HepG2 (cell line): ENCODE results near the gene HNRNPUL1. TPM values are rescaled to one million over a fixed set of nuclear protein-coding genes. Genes with fewer than 3 reads are reported as not detected.

Experiments
- BCL6 ChIP-seq: IDR thresholded peaks from 2 replicates; pipeline ENCODE4 v1.6.1; 2016; ENCODE audit warnings: missing genetic modification reagents, missing compliant biosample characterization
- GATAD1 ChIP-seq: IDR thresholded peaks from 2 replicates; pipeline ENCODE4 v1.6.1; 2016; ENCODE audit warnings: missing genetic modification reagents, missing compliant biosample characterization
- KLF16 ChIP-seq, 2 experiments: sonication (generic) in 1 of 2; formaldehyde crosslinking in 1 of 2; IDR thresholded peaks; 2 replicates each; pipeline versions ENCODE4 v1.6.1 to v1.8.0; 2016 to 2023; ENCODE audit warnings: missing genetic modification reagents in 2 of 2, missing compliant biosample characterization in 1 of 2
- NR2F2 ChIP-seq: IDR thresholded peaks from 2 replicates; pipeline ENCODE4 v1.6.1; 2012; ENCODE audit warnings: low read depth, inconsistent platforms, borderline replicate concordance
- SOX5 ChIP-seq: IDR thresholded peaks from 2 replicates; pipeline ENCODE4 v1.6.1; 2016; ENCODE audit warnings: borderline replicate concordance
- SP5 ChIP-seq: IDR thresholded peaks from 2 replicates; pipeline ENCODE4 v1.6.1; 2016; ENCODE audit warnings: low read depth, borderline replicate concordance
- TARDBP ChIP-seq: sonication (generic); formaldehyde crosslinking; IDR thresholded peaks from 2 replicates; pipeline ENCODE4 v1.8.0; 2022; ENCODE audit warnings: mild to moderate bottlenecking, missing genetic modification reagents
- TCF7 ChIP-seq: sonication (generic); IDR thresholded peaks from 2 replicates; pipeline ENCODE4 v1.6.1; 2016; ENCODE audit warnings: antibody characterized with exemption, low read depth
- ZKSCAN8 ChIP-seq: IDR thresholded peaks from 2 replicates; pipeline ENCODE4 v1.6.1; 2016; ENCODE audit warnings: borderline replicate concordance, missing genetic modification reagents, missing compliant biosample characterization
- ZNF746 ChIP-seq: sonication (generic); formaldehyde crosslinking; IDR thresholded peaks from 2 replicates; pipeline ENCODE4 v1.8.0; 2022; ENCODE audit warnings: mild to moderate bottlenecking, missing genetic modification reagents
- ZNF878 ChIP-seq: sonication (generic); formaldehyde crosslinking; IDR thresholded peaks from 2 replicates; pipeline ENCODE4 v1.8.1; 2023; ENCODE audit warnings: mild to moderate bottlenecking, missing genetic modification reagents, moderate library complexity
- polyA plus RNA-seq, 8 experiments: library from polyadenylated mRNA; depleted of rRNA in 3 of 8; stranded (reverse) in 7 of 8; unstranded in 1 of 8; fragments of >200 nt; fragmentation: Illumina TruSeq in 4 of 8; extraction: Trizol in 4 of 8; gene quantifications; 2 replicates each; pipeline versions ENCODE4 v1.2.1 to v1.2.3, GENCODE V29; 2011 to 2016; ENCODE audit warnings: low read depth in 4 of 8, missing spikeins in 1 of 8, mixed read lengths in 1 of 8; ENCODE audit not compliant: insufficient read depth in 1 of 8
- total RNA-seq, 5 experiments: library from RNA; depleted of rRNA; stranded (reverse); fragments of >200 nt; fragmentation: Illumina TruSeq; extraction: Trizol; gene quantifications; 2 replicates each; pipeline ENCODE4 v1.2.3, GENCODE V29; 2016; ENCODE audit warnings: low read depth in 1 of 5
- TF ChIP-seq, protein P1 (sequence below): sonication (generic); formaldehyde crosslinking; IDR thresholded peaks from 2 replicates; pipeline ENCODE4 v1.5.1; 2020; ENCODE audit warnings: mild to moderate bottlenecking, missing genetic modification reagents, moderate library complexity
- TF ChIP-seq, protein P2 (sequence below): IDR thresholded peaks from 2 replicates; pipeline ENCODE4 v1.6.1; 2016; ENCODE audit warnings: missing compliant biosample characterization, missing genetic modification reagents, borderline replicate concordance
- TF ChIP-seq, protein P3 (sequence below): sonication (generic); formaldehyde crosslinking; IDR thresholded peaks from 2 replicates; pipeline ENCODE4 v1.5.0; 2020; ENCODE audit warnings: mild to moderate bottlenecking, missing genetic modification reagents, borderline replicate concordance
- TF ChIP-seq, protein P4 (sequence below): sonication (generic); formaldehyde crosslinking; conservative IDR thresholded peaks from 2 replicates; pipeline ENCODE4 v1.8.0; 2022; ENCODE audit warnings: low read depth, missing genetic modification reagents

HNRNPUL1 gene
- total and polyA plus RNA-seq, 2 of the 13 experiments (the other 11 are each of a cell fraction or from before 2014, with no cell fraction given) = 30.9 to 81.7 TPM

DNA sequence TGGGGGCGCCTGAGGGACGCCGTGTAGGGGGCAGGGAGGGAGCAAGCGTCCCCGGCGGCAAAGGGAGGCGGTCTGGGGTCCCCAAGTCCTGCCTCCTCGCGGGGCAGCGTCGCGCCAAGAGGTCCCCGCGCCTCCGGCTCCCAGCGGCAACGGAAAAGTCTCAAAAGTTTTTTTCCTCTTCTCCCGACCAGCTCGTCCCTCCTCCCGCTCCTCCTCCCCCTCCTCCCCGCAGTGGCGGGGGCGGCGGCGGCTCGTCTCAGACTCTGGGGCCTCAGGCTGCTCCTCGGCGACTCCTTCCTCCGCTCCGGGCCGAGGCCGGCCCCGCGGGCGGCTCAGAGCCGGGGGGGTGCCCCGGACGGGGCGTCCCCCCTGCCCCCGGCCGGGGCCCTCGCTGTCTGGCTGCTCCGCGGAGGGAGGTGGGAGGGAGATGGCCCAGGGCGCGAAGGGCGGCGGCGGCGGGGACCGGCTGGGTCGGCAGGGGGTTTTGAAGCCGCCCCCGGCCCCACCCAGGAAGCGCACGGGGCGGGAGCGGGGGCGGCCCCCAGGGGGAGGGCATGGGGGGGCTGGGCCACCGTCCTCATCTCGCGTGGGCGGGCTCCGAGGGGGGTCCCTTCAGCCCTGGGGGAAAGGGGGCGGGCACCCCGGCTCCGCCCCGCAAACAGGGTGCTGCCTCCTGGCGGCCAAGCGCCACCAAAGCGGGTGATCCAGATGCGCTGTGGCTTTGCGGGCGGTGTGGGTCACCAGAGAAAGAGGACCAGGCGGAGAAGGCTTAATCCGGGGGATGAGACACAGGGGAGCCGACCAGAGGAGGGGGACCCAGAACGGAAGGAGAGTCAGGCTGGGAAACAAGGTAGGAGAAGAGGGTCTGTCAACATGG lies 89.5 kb downstream of the HNRNPUL1 start, which contains the start of gene TGFB1 (continued):
- TF ChIP-seq, protein P1, sequence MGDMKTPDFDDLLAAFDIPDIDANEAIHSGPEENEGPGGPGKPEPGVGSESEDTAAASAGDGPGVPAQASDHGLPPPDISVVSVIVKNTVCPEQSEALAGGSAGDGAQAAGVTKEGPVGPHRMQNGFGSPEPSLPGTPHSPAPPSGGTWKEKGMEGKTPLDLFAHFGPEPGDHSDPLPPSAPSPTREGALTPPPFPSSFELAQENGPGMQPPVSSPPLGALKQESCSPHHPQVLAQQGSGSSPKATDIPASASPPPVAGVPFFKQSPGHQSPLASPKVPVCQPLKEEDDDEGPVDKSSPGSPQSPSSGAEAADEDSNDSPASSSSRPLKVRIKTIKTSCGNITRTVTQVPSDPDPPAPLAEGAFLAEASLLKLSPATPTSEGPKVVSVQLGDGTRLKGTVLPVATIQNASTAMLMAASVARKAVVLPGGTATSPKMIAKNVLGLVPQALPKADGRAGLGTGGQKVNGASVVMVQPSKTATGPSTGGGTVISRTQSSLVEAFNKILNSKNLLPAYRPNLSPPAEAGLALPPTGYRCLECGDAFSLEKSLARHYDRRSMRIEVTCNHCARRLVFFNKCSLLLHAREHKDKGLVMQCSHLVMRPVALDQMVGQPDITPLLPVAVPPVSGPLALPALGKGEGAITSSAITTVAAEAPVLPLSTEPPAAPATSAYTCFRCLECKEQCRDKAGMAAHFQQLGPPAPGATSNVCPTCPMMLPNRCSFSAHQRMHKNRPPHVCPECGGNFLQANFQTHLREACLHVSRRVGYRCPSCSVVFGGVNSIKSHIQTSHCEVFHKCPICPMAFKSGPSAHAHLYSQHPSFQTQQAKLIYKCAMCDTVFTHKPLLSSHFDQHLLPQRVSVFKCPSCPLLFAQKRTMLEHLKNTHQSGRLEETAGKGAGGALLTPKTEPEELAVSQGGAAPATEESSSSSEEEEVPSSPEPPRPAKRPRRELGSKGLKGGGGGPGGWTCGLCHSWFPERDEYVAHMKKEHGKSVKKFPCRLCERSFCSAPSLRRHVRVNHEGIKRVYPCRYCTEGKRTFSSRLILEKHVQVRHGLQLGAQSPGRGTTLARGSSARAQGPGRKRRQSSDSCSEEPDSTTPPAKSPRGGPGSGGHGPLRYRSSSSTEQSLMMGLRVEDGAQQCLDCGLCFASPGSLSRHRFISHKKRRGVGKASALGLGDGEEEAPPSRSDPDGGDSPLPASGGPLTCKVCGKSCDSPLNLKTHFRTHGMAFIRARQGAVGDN (CRISPR knock-in tag) = peak; percentile 38; the same call in 1 of the 2 replicates
- TF ChIP-seq SOX5 (CRISPR knock-in tag) = peak; percentile 37
- peak; percentile 54; the same call in 1 of the 2 replicates for TF ChIP-seq TARDBP (CRISPR knock-in tag)
- peak in 1 of 2 experiments; percentile 55; a peak in 1 of 4 replicates for TF ChIP-seq KLF16 (CRISPR knock-in tag; IDR thresholded peaks at IDR 0.05)
- peak; percentile 16; the same call in 1 of the 2 replicates for TF ChIP-seq ZNF878 (CRISPR knock-in tag)
- peak; percentile 12; the same call in 1 of the 2 replicates for TF ChIP-seq GATAD1 (CRISPR knock-in tag)
- TF ChIP-seq, protein P2, sequence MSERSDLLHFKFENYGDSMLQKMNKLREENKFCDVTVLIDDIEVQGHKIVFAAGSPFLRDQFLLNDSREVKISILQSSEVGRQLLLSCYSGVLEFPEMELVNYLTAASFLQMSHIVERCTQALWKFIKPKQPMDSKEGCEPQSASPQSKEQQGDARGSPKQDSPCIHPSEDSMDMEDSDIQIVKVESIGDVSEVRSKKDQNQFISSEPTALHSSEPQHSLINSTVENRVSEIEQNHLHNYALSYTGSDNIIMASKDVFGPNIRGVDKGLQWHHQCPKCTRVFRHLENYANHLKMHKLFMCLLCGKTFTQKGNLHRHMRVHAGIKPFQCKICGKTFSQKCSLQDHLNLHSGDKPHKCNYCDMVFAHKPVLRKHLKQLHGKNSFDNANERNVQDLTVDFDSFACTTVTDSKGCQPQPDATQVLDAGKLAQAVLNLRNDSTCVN (CRISPR knock-in tag) = 0 out of 2 replicates have a peak, but pooled peaks have one; percentile 39
- peak; percentile 78; the same call in 1 of the 2 replicates for TF ChIP-seq ZNF746 (CRISPR knock-in tag)
- TF ChIP-seq, protein P3, sequence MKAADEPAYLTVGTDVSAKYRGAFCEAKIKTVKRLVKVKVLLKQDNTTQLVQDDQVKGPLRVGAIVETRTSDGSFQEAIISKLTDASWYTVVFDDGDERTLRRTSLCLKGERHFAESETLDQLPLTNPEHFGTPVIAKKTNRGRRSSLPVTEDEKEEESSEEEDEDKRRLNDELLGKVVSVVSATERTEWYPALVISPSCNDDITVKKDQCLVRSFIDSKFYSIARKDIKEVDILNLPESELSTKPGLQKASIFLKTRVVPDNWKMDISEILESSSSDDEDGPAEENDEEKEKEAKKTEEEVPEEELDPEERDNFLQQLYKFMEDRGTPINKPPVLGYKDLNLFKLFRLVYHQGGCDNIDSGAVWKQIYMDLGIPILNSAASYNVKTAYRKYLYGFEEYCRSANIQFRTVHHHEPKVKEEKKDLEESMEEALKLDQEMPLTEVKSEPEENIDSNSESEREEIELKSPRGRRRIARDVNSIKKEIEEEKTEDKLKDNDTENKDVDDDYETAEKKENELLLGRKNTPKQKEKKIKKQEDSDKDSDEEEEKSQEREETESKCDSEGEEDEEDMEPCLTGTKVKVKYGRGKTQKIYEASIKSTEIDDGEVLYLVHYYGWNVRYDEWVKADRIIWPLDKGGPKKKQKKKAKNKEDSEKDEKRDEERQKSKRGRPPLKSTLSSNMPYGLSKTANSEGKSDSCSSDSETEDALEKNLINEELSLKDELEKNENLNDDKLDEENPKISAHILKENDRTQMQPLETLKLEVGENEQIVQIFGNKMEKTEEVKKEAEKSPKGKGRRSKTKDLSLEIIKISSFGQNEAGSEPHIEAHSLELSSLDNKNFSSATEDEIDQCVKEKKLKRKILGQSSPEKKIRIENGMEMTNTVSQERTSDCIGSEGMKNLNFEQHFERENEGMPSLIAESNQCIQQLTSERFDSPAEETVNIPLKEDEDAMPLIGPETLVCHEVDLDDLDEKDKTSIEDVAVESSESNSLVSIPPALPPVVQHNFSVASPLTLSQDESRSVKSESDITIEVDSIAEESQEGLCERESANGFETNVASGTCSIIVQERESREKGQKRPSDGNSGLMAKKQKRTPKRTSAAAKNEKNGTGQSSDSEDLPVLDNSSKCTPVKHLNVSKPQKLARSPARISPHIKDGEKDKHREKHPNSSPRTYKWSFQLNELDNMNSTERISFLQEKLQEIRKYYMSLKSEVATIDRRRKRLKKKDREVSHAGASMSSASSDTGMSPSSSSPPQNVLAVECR (CRISPR knock-in tag) = peak; percentile 43; the same call in 1 of the 2 replicates
- TF ChIP-seq, protein P4, sequence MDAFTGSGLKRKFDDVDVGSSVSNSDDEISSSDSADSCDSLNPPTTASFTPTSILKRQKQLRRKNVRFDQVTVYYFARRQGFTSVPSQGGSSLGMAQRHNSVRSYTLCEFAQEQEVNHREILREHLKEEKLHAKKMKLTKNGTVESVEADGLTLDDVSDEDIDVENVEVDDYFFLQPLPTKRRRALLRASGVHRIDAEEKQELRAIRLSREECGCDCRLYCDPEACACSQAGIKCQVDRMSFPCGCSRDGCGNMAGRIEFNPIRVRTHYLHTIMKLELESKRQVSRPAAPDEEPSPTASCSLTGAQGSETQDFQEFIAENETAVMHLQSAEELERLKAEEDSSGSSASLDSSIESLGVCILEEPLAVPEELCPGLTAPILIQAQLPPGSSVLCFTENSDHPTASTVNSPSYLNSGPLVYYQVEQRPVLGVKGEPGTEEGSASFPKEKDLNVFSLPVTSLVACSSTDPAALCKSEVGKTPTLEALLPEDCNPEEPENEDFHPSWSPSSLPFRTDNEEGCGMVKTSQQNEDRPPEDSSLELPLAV = peak; percentile 55; the same call in 1 of the 2 replicates
- TF ChIP-seq ZKSCAN8 (CRISPR knock-in tag) = 0 out of 2 replicates have a peak, but pooled peaks have one; percentile 42
- peak; percentile 34; the same call in 1 of the 2 replicates for TF ChIP-seq TCF7
- TF ChIP-seq SP5 (CRISPR knock-in tag) = peak; percentile 93
- TF ChIP-seq NR2F2 = no peak
- TF ChIP-seq BCL6 (CRISPR knock-in tag) = no peak
